Caco-2 (cell line): ENCODE measurements around the gene APMAP. TPM values are rescaled to one million over a fixed set of nuclear protein-coding genes. Genes with fewer than 3 reads are reported as not detected.
"Not testable (repeated sequence)": the region's sequence is repeated elsewhere in the genome, so short reads cannot be mapped to it uniquely, and the experiment has no call there.

Experiments
- BruUV-seq: library from RNA; stranded (reverse); fragments of 400-500 nt; replicated peaks from 2 replicates; lab custom pipeline; 2021; lab: Mats Ljungman, UMichigan
- CTCF ChIA-PET: fragments of 300-600 bp; sonication (Branson Sonifier 250); formaldehyde crosslinking; loops from one replicate; lab custom pipeline; 2022; ENCODE audit warnings: antibody characterized with exemption; lab: Charles Lee
- POLR2A ChIA-PET: fragments of 300-600 bp; sonication (Branson Sonifier 250); formaldehyde crosslinking; loops from one replicate; lab custom pipeline; 2022; ENCODE audit warnings: antibody characterized with exemption; lab: Charles Lee
- DNase-seq, 2 experiments: peaks; one replicate each; pipeline versions ENCODE4 v3.0.0 to v3.0.0-alpha.2; 2020 to 2022
- H3K27me3 ChIP-seq: replicated peaks from 2 replicates; pipeline ENCODE4 v1.6.0; 2011; ENCODE audit warnings: low read length; ENCODE audit not compliant: control insufficient read depth, insufficient read depth
- H3K36me3 ChIP-seq: 2 replicates; pipeline ENCODE4 v1.5.1; 2011; ENCODE audit warnings: low read length; ENCODE audit not compliant: control insufficient read depth, insufficient read depth
- H3K4me1 ChIP-seq: fragments of 250-450 bp; sonication (Bioruptor Pico); 2 replicates; pipeline ENCODE4 v1.5.1; 2020; ENCODE audit warnings: mild to moderate bottlenecking
- H3K4me3 ChIP-seq: 2 replicates; pipeline ENCODE4 v1.5.1; 2011; ENCODE audit warnings: low read depth, mild to moderate bottlenecking, control low read depth, low read length
- H3K9me3 ChIP-seq: fragments of 250-450 bp; sonication (Bioruptor Pico); 2 replicates; pipeline ENCODE4 v1.5.1; 2020; ENCODE audit warnings: mild to moderate bottlenecking, moderate library complexity
- H3K27ac Mint-ChIP-seq: one replicate; pipeline ENCODE4 v1.8.0; 2022; ENCODE audit warnings: mixed read lengths; ENCODE audit not compliant: unreplicated experiment
- H3K27me3 Mint-ChIP-seq: one replicate; pipeline ENCODE4 v1.8.0; 2022; ENCODE audit warnings: mixed read lengths; ENCODE audit not compliant: insufficient read depth, unreplicated experiment
- H3K36me3 Mint-ChIP-seq: one replicate; pipeline ENCODE4 v1.8.0; 2022; ENCODE audit warnings: mild to moderate bottlenecking, mixed read lengths; ENCODE audit not compliant: insufficient read depth, unreplicated experiment
- H3K4me1 Mint-ChIP-seq: one replicate; pipeline ENCODE4 v1.8.0; 2022; ENCODE audit warnings: low read depth, mixed read lengths; ENCODE audit not compliant: unreplicated experiment
- H3K4me3 Mint-ChIP-seq: one replicate; pipeline ENCODE4 v1.8.0; 2022; ENCODE audit warnings: mild to moderate bottlenecking, moderate library complexity, mixed read lengths; ENCODE audit not compliant: unreplicated experiment
- H3K9me3 Mint-ChIP-seq: one replicate; pipeline ENCODE4 v1.8.0; 2022; ENCODE audit warnings: mixed read lengths; ENCODE audit not compliant: unreplicated experiment
- CTCF ChIP-seq, 2 experiments: fragments of 200-600 bp in 1 of 2; IDR thresholded peaks; 1 replicate in 1 of 2; 2 replicates in 1 of 2; pipeline versions ENCODE4 v1.5.1 to v1.8.0; 2011 to 2022; ENCODE audit warnings: antibody characterized with exemption in 1 of 2, control low read depth in 1 of 2, inconsistent platforms in 1 of 2, low read depth in 1 of 2, low read length in 1 of 2, mild to moderate bottlenecking in 1 of 2, moderate library complexity in 1 of 2; ENCODE audit not compliant: insufficient read depth in 1 of 2, severe bottlenecking in 1 of 2, unreplicated experiment in 1 of 2
- intact Hi-C: fragments of 100-400 bp; cut with micrococcal nuclease; formaldehyde crosslinking; loops from one replicate; pipeline ENCODE4 v1.10.0; 2022; ENCODE audit not compliant: unreplicated experiment
- total RNA-seq: library from RNA; stranded (reverse); gene quantifications from 2 replicates; pipeline ENCODE4 v1.2.3, GENCODE V29; 2022

The APMAP gene
- total RNA-seq, 1 experiment from 2014 or later, result 138 TPM

GRCh38 chr20:24934716-24935115 is 57.8 kb downstream of the APMAP start:
- intact Hi-C loops, result no loop called here
- DNase-seq, result no peak
- no TSS peak for BruUV-seq
- Histone ChIP-seq H3K4me1 (peaks cover 11% of the 10 kb centered on the region), H3K36me3 (no peaks in the 10 kb centered on the region), H3K4me3 (no peak overlapping the region), H3K27me3 (no peaks in the 10 kb centered on the region), H3K9me3 (no peaks in the 10 kb centered on the region)
- ChIA-PET CTCF (no interaction called here), POLR2A (no interaction called here)
- H3K36me3 Mint-ChIP-seq, result peaks cover 9% of the 10 kb centered on the region
- H3K27ac Mint-ChIP-seq, result no peak overlapping the region
- no peaks in the 10 kb centered on the region for H3K27me3 Mint-ChIP-seq
- peaks cover 18% of the 10 kb centered on the region for H3K4me1 Mint-ChIP-seq
- TF ChIP-seq CTCF (IDR thresholded peaks at IDR 0.05; ENCODE audit: insufficient read depth in 1 of 2, low read depth in 1 of 2, low read length in 1 of 2, severe bottlenecking in 1 of 2, unreplicated experiment in 1 of 2), result no peak
- H3K9me3 Mint-ChIP-seq, result no peaks in the 10 kb centered on the region
- no peak overlapping the region for H3K4me3 Mint-ChIP-seq

- H3K36me3 Mint-ChIP-seq, result peaks cover 9% of the 10 kb centered on the region
- H3K4me3 ChIP-seq, result no peak overlapping the region
- no peaks in the 10 kb centered on the region for H3K9me3 Mint-ChIP-seq
- intact Hi-C loops, result no loop called here
- H3K27me3 Mint-ChIP-seq, result no peaks in the 10 kb centered on the region
- peaks cover 14% of the 10 kb centered on the region for H3K4me1 ChIP-seq
- TF ChIP-seq CTCF (IDR thresholded peaks at IDR 0.05; ENCODE audit: insufficient read depth in 1 of 2, low read depth in 1 of 2, low read length in 1 of 2, severe bottlenecking in 1 of 2, unreplicated experiment in 1 of 2), result no peak
- POLR2A ChIA-PET, result no interaction called here
- no peaks in the 10 kb centered on the region for H3K27me3 ChIP-seq
- no peak overlapping the region for H3K27ac Mint-ChIP-seq
- DNase-seq, result no peak
- CTCF ChIA-PET, result no interaction called here
- no peaks in the 10 kb centered on the region for H3K36me3 ChIP-seq
- peaks cover 21% of the 10 kb centered on the region for H3K4me1 Mint-ChIP-seq
- no peaks in the 10 kb centered on the region for H3K9me3 ChIP-seq
- H3K4me3 Mint-ChIP-seq, result no peak overlapping the region
- no TSS peak for BruUV-seq
Measured at GRCh38 chr20:24934101-24934661, 58.4 kb downstream of the APMAP start.

- ChIA-PET CTCF (no interaction called here), POLR2A (no interaction called here)
- no peak overlapping the region for H3K4me3 ChIP-seq
- no peak for TF ChIP-seq CTCF (IDR thresholded peaks at IDR 0.05; ENCODE audit: insufficient read depth in 1 of 2, low read depth in 1 of 2, low read length in 1 of 2, severe bottlenecking in 1 of 2, unreplicated experiment in 1 of 2)
- no peaks in the 10 kb centered on the region for H3K9me3 ChIP-seq
- no peak for DNase-seq
- no peaks in the 10 kb centered on the region for H3K27me3 ChIP-seq
- no TSS peak for BruUV-seq
- H3K36me3 ChIP-seq, result no peaks in the 10 kb centered on the region
- H3K36me3 Mint-ChIP-seq, result peaks cover 9% of the 10 kb centered on the region
- H3K27me3 Mint-ChIP-seq, result no peaks in the 10 kb centered on the region
- intact Hi-C loops, result no loop called here
- no peak overlapping the region for H3K4me3 Mint-ChIP-seq
- no peaks in the 10 kb centered on the region for H3K9me3 Mint-ChIP-seq
- peaks cover 14% of the 10 kb centered on the region for H3K4me1 ChIP-seq
- H3K27ac Mint-ChIP-seq, result no peak overlapping the region
- peaks cover 21% of the 10 kb centered on the region for H3K4me1 Mint-ChIP-seq
Measured at GRCh38 chr20:24933266-24933908, 59.2 kb downstream of the APMAP start.

- H3K27me3 ChIP-seq, H3K9me3 ChIP-seq, H3K9me3 Mint-ChIP-seq, BruUV-seq, DNase-seq, H3K36me3 ChIP-seq, H3K4me3 Mint-ChIP-seq, H3K27me3 Mint-ChIP-seq, CTCF ChIA-PET, POLR2A ChIA-PET, H3K4me3 ChIP-seq, H3K27ac Mint-ChIP-seq, H3K36me3 Mint-ChIP-seq: not testable (repeated sequence)
- H3K4me1 Mint-ChIP-seq, result peaks cover 21% of the 10 kb centered on the region
- intact Hi-C loops, result loop anchor here (2.0 kb wide), 1 partner anchor 133 kb away; no protein-coding TSS in a partner anchor
- H3K4me1 ChIP-seq, result peaks cover 14% of the 10 kb centered on the region
Measured at GRCh38 chr20:24931893-24932292, 60.7 kb downstream of the APMAP start.
